Heart left ventricle (tissue), 13 donors: ENCODE results near the gene GOLGA6A.

Experiments used
- POLR2A ChIP-seq, 2 donors: fragments of 450-650 bp; IDR thresholded peaks; one replicate each; pipeline ENCODE4 v1.6.1; 2017; ENCODE audit warnings: antibody characterized with exemption in 2 of 2, mild to moderate bottlenecking in 2 of 2, moderate library complexity in 2 of 2
- TF ChIP-seq, protein P1 (sequence below), 12 donors: fragments of 200-600 bp; sonication (generic) in 4 of 12; IDR thresholded peaks; one replicate each; pipeline versions ENCODE4 v1.5.0 to v1.8.0; 2018 to 2022; ENCODE audit warnings: antibody characterized with exemption in 12 of 12, mild to moderate bottlenecking in 5 of 12
- donor health status: ischemic (EF 13 %, LVEDD 7.1; RV severe dilation, severe dysfunction).
- donor health status: DM: no; HTN: yes; CAD: no.
- donor health status: DM: no; HTN: no; CAD: no.
- donor health status: ischemic (EF 25% LVEDD 6.9; RV normal size, moderate dysfunction).
- donor health status: ischemic (EF 25% LVEDD 5.7; RV mildly dilated, moderate dysfunction).
- donor health status: ischemic (EF 35%, LVEDD 5.7; RV mildly dilated, moderate dysfunction).
- donor health status: nonischemic (EF 11% LVEDD 7.7; RV severe dilation, severe dysfunction).
- donor health status: DM: yes; HTN: yes; CAD: no.
- donor health status: PGD.
- donor health status: ischemic (EF 29% LVEDD 5.4; RV normal size, mild dysfunction).
- donor health status: nonischemic (EF 23%, LVEDD 6.1; RV moderate dilation, normal function).

GRCh38 chr15:74121039-74121438, 38.7 kb upstream of the GOLGA6A start:
- no peak for TF ChIP-seq POLR2A (IDR thresholded peaks at IDR 0.05)
- TF ChIP-seq, protein P1, sequence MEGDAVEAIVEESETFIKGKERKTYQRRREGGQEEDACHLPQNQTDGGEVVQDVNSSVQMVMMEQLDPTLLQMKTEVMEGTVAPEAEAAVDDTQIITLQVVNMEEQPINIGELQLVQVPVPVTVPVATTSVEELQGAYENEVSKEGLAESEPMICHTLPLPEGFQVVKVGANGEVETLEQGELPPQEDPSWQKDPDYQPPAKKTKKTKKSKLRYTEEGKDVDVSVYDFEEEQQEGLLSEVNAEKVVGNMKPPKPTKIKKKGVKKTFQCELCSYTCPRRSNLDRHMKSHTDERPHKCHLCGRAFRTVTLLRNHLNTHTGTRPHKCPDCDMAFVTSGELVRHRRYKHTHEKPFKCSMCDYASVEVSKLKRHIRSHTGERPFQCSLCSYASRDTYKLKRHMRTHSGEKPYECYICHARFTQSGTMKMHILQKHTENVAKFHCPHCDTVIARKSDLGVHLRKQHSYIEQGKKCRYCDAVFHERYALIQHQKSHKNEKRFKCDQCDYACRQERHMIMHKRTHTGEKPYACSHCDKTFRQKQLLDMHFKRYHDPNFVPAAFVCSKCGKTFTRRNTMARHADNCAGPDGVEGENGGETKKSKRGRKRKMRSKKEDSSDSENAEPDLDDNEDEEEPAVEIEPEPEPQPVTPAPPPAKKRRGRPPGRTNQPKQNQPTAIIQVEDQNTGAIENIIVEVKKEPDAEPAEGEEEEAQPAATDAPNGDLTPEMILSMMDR (IDR thresholded peaks at IDR 0.05), result no peak
